ENCODE results near the gene MPRIP. TPM values are rescaled to one million over a fixed set of nuclear protein-coding genes. Genes with fewer than 3 reads are reported as not detected.
A peak's percentile ranks its signal among the peaks of the same experiment; 100 is the strongest.

The MPRIP gene
- total and polyA plus RNA-seq, 2 experiments from 2014 or later = 91.7 to 202 TPM

DNA sequence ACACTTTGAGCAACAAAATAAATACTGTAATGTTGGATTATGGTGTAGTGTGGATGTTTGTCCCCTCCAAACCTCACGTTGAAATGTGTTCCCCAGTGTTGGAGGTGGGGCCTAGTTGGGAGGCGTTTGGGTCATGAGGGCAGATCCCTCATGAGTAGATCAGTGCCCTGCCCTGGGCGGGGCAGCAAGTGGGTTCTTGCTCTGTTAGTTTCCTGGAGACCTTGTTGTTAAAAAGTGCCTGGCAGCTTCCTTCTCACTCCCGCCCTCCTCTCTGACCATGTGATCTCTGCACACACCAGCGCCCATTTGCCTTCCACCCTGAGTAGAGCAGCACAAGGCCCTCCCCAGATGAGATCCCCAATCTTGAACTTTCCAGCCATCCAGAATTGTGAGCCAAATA, 67.7 kb downstream of the MPRIP start:
- TF ChIP-seq, protein P1, sequence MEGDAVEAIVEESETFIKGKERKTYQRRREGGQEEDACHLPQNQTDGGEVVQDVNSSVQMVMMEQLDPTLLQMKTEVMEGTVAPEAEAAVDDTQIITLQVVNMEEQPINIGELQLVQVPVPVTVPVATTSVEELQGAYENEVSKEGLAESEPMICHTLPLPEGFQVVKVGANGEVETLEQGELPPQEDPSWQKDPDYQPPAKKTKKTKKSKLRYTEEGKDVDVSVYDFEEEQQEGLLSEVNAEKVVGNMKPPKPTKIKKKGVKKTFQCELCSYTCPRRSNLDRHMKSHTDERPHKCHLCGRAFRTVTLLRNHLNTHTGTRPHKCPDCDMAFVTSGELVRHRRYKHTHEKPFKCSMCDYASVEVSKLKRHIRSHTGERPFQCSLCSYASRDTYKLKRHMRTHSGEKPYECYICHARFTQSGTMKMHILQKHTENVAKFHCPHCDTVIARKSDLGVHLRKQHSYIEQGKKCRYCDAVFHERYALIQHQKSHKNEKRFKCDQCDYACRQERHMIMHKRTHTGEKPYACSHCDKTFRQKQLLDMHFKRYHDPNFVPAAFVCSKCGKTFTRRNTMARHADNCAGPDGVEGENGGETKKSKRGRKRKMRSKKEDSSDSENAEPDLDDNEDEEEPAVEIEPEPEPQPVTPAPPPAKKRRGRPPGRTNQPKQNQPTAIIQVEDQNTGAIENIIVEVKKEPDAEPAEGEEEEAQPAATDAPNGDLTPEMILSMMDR (IDR thresholded peaks at IDR 0.05; ENCODE audit: poor library complexity) = no peak
- TF ChIP-seq EZH2phosphoT487 (IDR thresholded peaks at IDR 0.05; ENCODE audit: low read depth, severe bottlenecking, unreplicated experiment) (no peak), EZH2 (IDR thresholded peaks at IDR 0.05; ENCODE audit: borderline replicate concordance) (no peak)
- no peaks in the 10 kb centered on the region for H3K36me3 ChIP-seq (replicated peaks; ENCODE audit: insufficient read depth, low read depth)
- WGBS (ENCODE audit: low lambda C conversion rate, missing lambda C conversion rate) = 80% methylated on average over 5 of the region's 5 CpGs
- no peak for DNase-seq (ENCODE audit: low spot score)
- peaks cover 44% of the 10 kb centered on the region for H4K20me1 ChIP-seq (ENCODE audit: insufficient read depth, poor library complexity, severe bottlenecking)
- peak overlapping the region; percentile 75 for H3K27ac ChIP-seq
- peaks cover 31% of the 10 kb centered on the region for H3K4me1 ChIP-seq (ENCODE audit: insufficient read depth)
- no peaks in the 10 kb centered on the region for H3K9me3 ChIP-seq (ENCODE audit: low read depth)
- no peak overlapping the region for H3K4me3 ChIP-seq
- no peaks in the 10 kb centered on the region for H3K9me2 ChIP-seq (replicated peaks; ENCODE audit: insufficient read depth)
- H3K4me2 ChIP-seq = no peak overlapping the region
- H3K79me2 ChIP-seq = peaks cover 100% of the 10 kb centered on the region
- no peak overlapping the region for H2AFZ ChIP-seq
- no peaks in the 10 kb centered on the region for H3K27me3 ChIP-seq

- H4K20me1 ChIP-seq (ENCODE audit: insufficient read depth, poor library complexity, severe bottlenecking) = peaks cover 45% of the 10 kb centered on the region
- H2AFZ ChIP-seq = no peak overlapping the region
- H3K4me3 ChIP-seq = no peak overlapping the region
- H3K36me3 ChIP-seq (replicated peaks; ENCODE audit: insufficient read depth, low read depth) = no peaks in the 10 kb centered on the region
- H3K27me3 ChIP-seq = no peaks in the 10 kb centered on the region
- no peak overlapping the region for H3K4me2 ChIP-seq
- peak overlapping the region; percentile 75 for H3K27ac ChIP-seq
- 84% methylated on average over 5 of the region's 5 CpGs for WGBS (ENCODE audit: low lambda C conversion rate, missing lambda C conversion rate)
- DNase-seq (ENCODE audit: low spot score) = no peak
- peaks cover 100% of the 10 kb centered on the region for H3K79me2 ChIP-seq
- H3K9me2 ChIP-seq (replicated peaks; ENCODE audit: insufficient read depth) = no peaks in the 10 kb centered on the region
- no peaks in the 10 kb centered on the region for H3K9me3 ChIP-seq (ENCODE audit: low read depth)
- H3K4me1 ChIP-seq (ENCODE audit: insufficient read depth) = peaks cover 31% of the 10 kb centered on the region
- no peak for TF ChIP-seq EZH2 (IDR thresholded peaks at IDR 0.05; ENCODE audit: borderline replicate concordance)
- no peak for TF ChIP-seq EZH2phosphoT487 (IDR thresholded peaks at IDR 0.05; ENCODE audit: low read depth, severe bottlenecking, unreplicated experiment)
- TF ChIP-seq, protein P1 (IDR thresholded peaks at IDR 0.05; ENCODE audit: poor library complexity) = no peak
These were observed 68.3 kb downstream of the MPRIP start for GRCh38 chr17:17110520-17110919.

- H4K20me1 ChIP-seq (ENCODE audit: insufficient read depth, poor library complexity, severe bottlenecking) = peaks cover 56% of the 10 kb centered on the region
- H3K79me2 ChIP-seq = peaks cover 100% of the 10 kb centered on the region
- no peaks in the 10 kb centered on the region for H3K27me3 ChIP-seq
- no peaks in the 10 kb centered on the region for H3K9me3 ChIP-seq (ENCODE audit: low read depth)
- peaks cover 31% of the 10 kb centered on the region for H3K4me1 ChIP-seq (ENCODE audit: insufficient read depth)
- no peak overlapping the region for H3K27ac ChIP-seq
- TF ChIP-seq EZH2 (IDR thresholded peaks at IDR 0.05; ENCODE audit: borderline replicate concordance) (no peak), EZH2phosphoT487 (IDR thresholded peaks at IDR 0.05; ENCODE audit: low read depth, severe bottlenecking, unreplicated experiment) (no peak)
- TF ChIP-seq, protein P1 (IDR thresholded peaks at IDR 0.05; ENCODE audit: poor library complexity) = no peak
- no peak overlapping the region for H3K4me3 ChIP-seq
- no peak for DNase-seq (ENCODE audit: low spot score)
- no peaks in the 10 kb centered on the region for H3K9me2 ChIP-seq (replicated peaks; ENCODE audit: insufficient read depth)
- 88% methylated on average over 26 of the region's 26 CpGs for WGBS (ENCODE audit: low lambda C conversion rate, missing lambda C conversion rate)
- no peak overlapping the region for H2AFZ ChIP-seq
- no peak overlapping the region for H3K4me2 ChIP-seq
- no peaks in the 10 kb centered on the region for H3K36me3 ChIP-seq (replicated peaks; ENCODE audit: insufficient read depth, low read depth)
These were observed 69.4 kb downstream of the MPRIP start for GRCh38 chr17:17111401-17112393.
